HepG2 (cell line): ENCODE results near the gene EFNA2. TPM values are rescaled to one million over a fixed set of nuclear protein-coding genes. Genes with fewer than 3 reads are reported as not detected.
A peak's percentile ranks its signal among the peaks of the same experiment; 100 is the strongest.

Experiments used
- HIVEP1 ChIP-seq: sonication (generic); formaldehyde crosslinking; IDR thresholded peaks from 2 replicates; pipeline ENCODE4 v1.4.0; 2020; ENCODE audit warnings: mild to moderate bottlenecking, missing genetic modification reagents
- NAIF1 ChIP-seq: sonication (generic); formaldehyde crosslinking; IDR thresholded peaks from 2 replicates; pipeline ENCODE4 v1.5.0; 2020; ENCODE audit warnings: mild to moderate bottlenecking, missing genetic modification reagents, borderline replicate concordance
- NFKB2 ChIP-seq: sonication (generic); formaldehyde crosslinking; IDR thresholded peaks from 2 replicates; pipeline ENCODE4 v1.4.0; 2020; ENCODE audit warnings: missing genetic modification reagents, borderline replicate concordance
- PRPF4 ChIP-seq: fragments of 200-400 bp; formaldehyde crosslinking; IDR thresholded peaks from 2 replicates; pipeline ENCODE4 v1.6.1; 2016; ENCODE audit warnings: low read length, low read depth; ENCODE audit not compliant: poor library complexity, severe bottlenecking
- RBFOX2 ChIP-seq: fragments of 200-400 bp; formaldehyde crosslinking; IDR thresholded peaks from 2 replicates; pipeline ENCODE4 v1.6.1; 2017; ENCODE audit warnings: low read depth, mild to moderate bottlenecking, low read length
- TP53 ChIP-seq: sonication (generic); formaldehyde crosslinking; conservative IDR thresholded peaks from 2 replicates; pipeline ENCODE4 v1.4.0; 2020; ENCODE audit warnings: missing genetic modification reagents
- ZNF180 ChIP-seq: sonication (generic); formaldehyde crosslinking; IDR thresholded peaks from 2 replicates; pipeline ENCODE4 v1.4.0; 2020; ENCODE audit warnings: low read depth, missing genetic modification reagents, borderline replicate concordance
- ZNF232 ChIP-seq: sonication (generic); formaldehyde crosslinking; IDR thresholded peaks from 2 replicates; pipeline ENCODE4 v1.4.0; 2020; ENCODE audit warnings: missing genetic modification reagents, borderline replicate concordance
- ZNF572 ChIP-seq: sonication (generic); formaldehyde crosslinking; IDR thresholded peaks from 2 replicates; pipeline ENCODE4 v1.5.1; 2020; ENCODE audit warnings: mild to moderate bottlenecking, missing genetic modification reagents
- ZNF839 ChIP-seq: sonication (generic); formaldehyde crosslinking; IDR thresholded peaks from 2 replicates; pipeline ENCODE4 v1.4.0; 2020; ENCODE audit warnings: missing genetic modification reagents, mild to moderate bottlenecking, borderline replicate concordance
- ZSCAN12 ChIP-seq: sonication (generic); formaldehyde crosslinking; IDR thresholded peaks from 2 replicates; pipeline ENCODE4 v1.9.0; 2021; ENCODE audit warnings: mild to moderate bottlenecking, missing genetic modification reagents
- polyA plus RNA-seq, 8 experiments: library from polyadenylated mRNA; depleted of rRNA in 3 of 8; stranded (reverse) in 7 of 8; unstranded in 1 of 8; fragments of >200 nt; fragmentation: Illumina TruSeq in 4 of 8; extraction: Trizol in 4 of 8; gene quantifications; 2 replicates each; pipeline versions ENCODE4 v1.2.1 to v1.2.3, GENCODE V29; 2011 to 2016; ENCODE audit warnings: low read depth in 4 of 8, missing spikeins in 1 of 8, mixed read lengths in 1 of 8; ENCODE audit not compliant: insufficient read depth in 1 of 8
- total RNA-seq, 5 experiments: library from RNA; depleted of rRNA; stranded (reverse); fragments of >200 nt; fragmentation: Illumina TruSeq; extraction: Trizol; gene quantifications; 2 replicates each; pipeline ENCODE4 v1.2.3, GENCODE V29; 2016; ENCODE audit warnings: low read depth in 1 of 5
- TF ChIP-seq, protein P1 (sequence below): sonication (generic); formaldehyde crosslinking; IDR thresholded peaks from 2 replicates; pipeline ENCODE4 v1.4.0; 2020; ENCODE audit warnings: missing genetic modification reagents, borderline replicate concordance
- TF ChIP-seq, protein P2 (sequence below): IDR thresholded peaks from 2 replicates; pipeline ENCODE4 v1.6.1; 2018; ENCODE audit warnings: missing genetic modification reagents
- TF ChIP-seq, protein P3 (sequence below): sonication (generic); formaldehyde crosslinking; IDR thresholded peaks from 2 replicates; pipeline ENCODE4 v1.4.0; 2020; ENCODE audit warnings: mild to moderate bottlenecking, missing genetic modification reagents
- TF ChIP-seq, protein P4 (sequence below): sonication (generic); formaldehyde crosslinking; IDR thresholded peaks from 2 replicates; pipeline ENCODE4 v1.5.1; 2020; ENCODE audit warnings: missing genetic modification reagents, mild to moderate bottlenecking, borderline replicate concordance
- TF ChIP-seq, protein P5 (sequence below): sonication (generic); formaldehyde crosslinking; IDR thresholded peaks from 2 replicates; pipeline ENCODE4 v1.8.0; 2022; ENCODE audit warnings: mild to moderate bottlenecking, missing genetic modification reagents
- TF ChIP-seq, protein P6 (sequence below): IDR thresholded peaks from 2 replicates; pipeline ENCODE4 v1.6.1; 2012; ENCODE audit warnings: low read length, improper control_type of control experiment

The EFNA2 gene
- total and polyA plus RNA-seq, 2 of the 13 experiments (the other 11 are each of a cell fraction or from before 2014, with no cell fraction given), result 6.0 to 9.9 TPM

DNA sequence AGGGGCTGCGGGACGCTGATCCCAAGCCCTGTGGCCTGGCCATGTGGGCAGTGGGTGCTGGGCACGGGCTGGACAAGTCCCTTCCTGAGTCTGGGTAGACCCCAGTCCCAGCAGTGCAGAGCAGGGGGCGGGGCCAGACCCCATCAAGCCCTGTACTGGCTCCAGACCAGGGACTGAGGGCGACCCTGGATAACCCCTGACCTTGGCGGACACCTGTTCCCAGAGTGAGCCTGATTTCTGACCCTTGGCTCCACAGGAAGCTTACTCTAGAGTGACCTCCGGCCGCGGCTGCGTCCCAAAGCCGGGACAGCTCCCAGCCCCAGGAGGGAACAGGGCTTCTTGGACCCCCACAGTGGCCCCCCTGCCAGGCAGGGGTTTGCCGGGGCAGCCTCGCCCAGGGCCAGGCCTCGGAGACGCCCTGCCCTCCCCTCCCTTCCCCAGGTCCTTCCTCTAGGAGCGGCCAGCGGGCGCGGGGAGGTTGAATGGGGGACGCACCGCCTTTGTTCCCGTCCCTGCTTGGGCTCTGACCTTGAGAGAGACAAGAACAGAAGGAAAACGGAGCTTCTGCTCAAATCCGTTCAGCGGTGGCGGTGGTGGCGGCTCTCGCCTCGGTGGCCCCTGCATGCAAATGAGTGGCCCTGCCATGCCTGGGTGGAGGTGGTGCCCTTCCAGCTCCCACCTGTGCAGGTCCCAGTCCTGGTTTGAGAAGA is 2.3 kb upstream of the EFNA2 start (continued):
- TF ChIP-seq, protein P1, sequence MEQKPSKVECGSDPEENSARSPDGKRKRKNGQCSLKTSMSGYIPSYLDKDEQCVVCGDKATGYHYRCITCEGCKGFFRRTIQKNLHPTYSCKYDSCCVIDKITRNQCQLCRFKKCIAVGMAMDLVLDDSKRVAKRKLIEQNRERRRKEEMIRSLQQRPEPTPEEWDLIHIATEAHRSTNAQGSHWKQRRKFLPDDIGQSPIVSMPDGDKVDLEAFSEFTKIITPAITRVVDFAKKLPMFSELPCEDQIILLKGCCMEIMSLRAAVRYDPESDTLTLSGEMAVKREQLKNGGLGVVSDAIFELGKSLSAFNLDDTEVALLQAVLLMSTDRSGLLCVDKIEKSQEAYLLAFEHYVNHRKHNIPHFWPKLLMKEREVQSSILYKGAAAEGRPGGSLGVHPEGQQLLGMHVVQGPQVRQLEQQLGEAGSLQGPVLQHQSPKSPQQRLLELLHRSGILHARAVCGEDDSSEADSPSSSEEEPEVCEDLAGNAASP (CRISPR knock-in tag), result peak; percentile 99
- TF ChIP-seq ZNF572 (CRISPR knock-in tag) (no peak), TP53 (CRISPR knock-in tag) (no peak), ZNF232 (CRISPR knock-in tag) (no peak), ZSCAN12 (peak; percentile 30; the same call in 1 of the 2 replicates), RBFOX2 (no peak), PRPF4 (no peak), ZNF180 (CRISPR knock-in tag) (no peak), ZNF839 (CRISPR knock-in tag) (no peak), NFKB2 (CRISPR knock-in tag) (peak; percentile 43; the same call in 1 of the 2 replicates), NAIF1 (no peak), HIVEP1 (CRISPR knock-in tag) (no peak)
- TF ChIP-seq, protein P2, sequence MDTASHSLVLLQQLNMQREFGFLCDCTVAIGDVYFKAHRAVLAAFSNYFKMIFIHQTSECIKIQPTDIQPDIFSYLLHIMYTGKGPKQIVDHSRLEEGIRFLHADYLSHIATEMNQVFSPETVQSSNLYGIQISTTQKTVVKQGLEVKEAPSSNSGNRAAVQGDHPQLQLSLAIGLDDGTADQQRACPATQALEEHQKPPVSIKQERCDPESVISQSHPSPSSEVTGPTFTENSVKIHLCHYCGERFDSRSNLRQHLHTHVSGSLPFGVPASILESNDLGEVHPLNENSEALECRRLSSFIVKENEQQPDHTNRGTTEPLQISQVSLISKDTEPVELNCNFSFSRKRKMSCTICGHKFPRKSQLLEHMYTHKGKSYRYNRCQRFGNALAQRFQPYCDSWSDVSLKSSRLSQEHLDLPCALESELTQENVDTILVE (CRISPR knock-in tag), result no peak
- TF ChIP-seq, protein P3, sequence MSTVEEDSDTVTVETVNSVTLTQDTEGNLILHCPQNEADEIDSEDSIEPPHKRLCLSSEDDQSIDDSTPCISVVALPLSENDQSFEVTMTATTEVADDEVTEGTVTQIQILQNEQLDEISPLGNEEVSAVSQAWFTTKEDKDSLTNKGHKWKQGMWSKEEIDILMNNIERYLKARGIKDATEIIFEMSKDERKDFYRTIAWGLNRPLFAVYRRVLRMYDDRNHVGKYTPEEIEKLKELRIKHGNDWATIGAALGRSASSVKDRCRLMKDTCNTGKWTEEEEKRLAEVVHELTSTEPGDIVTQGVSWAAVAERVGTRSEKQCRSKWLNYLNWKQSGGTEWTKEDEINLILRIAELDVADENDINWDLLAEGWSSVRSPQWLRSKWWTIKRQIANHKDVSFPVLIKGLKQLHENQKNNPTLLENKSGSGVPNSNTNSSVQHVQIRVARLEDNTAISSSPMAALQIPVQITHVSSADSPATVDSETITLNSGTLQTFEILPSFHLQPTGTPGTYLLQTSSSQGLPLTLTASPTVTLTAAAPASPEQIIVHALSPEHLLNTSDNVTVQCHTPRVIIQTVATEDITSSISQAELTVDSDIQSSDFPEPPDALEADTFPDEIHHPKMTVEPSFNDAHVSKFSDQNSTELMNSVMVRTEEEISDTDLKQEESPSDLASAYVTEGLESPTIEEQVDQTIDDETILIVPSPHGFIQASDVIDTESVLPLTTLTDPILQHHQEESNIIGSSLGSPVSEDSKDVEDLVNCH (CRISPR knock-in tag), result no peak
- TF ChIP-seq, protein P4, sequence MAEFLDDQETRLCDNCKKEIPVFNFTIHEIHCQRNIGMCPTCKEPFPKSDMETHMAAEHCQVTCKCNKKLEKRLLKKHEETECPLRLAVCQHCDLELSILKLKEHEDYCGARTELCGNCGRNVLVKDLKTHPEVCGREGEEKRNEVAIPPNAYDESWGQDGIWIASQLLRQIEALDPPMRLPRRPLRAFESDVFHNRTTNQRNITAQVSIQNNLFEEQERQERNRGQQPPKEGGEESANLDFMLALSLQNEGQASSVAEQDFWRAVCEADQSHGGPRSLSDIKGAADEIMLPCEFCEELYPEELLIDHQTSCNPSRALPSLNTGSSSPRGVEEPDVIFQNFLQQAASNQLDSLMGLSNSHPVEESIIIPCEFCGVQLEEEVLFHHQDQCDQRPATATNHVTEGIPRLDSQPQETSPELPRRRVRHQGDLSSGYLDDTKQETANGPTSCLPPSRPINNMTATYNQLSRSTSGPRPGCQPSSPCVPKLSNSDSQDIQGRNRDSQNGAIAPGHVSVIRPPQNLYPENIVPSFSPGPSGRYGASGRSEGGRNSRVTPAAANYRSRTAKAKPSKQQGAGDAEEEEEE (CRISPR knock-in tag), result no peak
- TF ChIP-seq, protein P5, sequence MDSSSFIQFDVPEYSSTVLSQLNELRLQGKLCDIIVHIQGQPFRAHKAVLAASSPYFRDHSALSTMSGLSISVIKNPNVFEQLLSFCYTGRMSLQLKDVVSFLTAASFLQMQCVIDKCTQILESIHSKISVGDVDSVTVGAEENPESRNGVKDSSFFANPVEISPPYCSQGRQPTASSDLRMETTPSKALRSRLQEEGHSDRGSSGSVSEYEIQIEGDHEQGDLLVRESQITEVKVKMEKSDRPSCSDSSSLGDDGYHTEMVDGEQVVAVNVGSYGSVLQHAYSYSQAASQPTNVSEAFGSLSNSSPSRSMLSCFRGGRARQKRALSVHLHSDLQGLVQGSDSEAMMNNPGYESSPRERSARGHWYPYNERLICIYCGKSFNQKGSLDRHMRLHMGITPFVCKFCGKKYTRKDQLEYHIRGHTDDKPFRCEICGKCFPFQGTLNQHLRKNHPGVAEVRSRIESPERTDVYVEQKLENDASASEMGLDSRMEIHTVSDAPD, result no peak
- TF ChIP-seq, protein P6, sequence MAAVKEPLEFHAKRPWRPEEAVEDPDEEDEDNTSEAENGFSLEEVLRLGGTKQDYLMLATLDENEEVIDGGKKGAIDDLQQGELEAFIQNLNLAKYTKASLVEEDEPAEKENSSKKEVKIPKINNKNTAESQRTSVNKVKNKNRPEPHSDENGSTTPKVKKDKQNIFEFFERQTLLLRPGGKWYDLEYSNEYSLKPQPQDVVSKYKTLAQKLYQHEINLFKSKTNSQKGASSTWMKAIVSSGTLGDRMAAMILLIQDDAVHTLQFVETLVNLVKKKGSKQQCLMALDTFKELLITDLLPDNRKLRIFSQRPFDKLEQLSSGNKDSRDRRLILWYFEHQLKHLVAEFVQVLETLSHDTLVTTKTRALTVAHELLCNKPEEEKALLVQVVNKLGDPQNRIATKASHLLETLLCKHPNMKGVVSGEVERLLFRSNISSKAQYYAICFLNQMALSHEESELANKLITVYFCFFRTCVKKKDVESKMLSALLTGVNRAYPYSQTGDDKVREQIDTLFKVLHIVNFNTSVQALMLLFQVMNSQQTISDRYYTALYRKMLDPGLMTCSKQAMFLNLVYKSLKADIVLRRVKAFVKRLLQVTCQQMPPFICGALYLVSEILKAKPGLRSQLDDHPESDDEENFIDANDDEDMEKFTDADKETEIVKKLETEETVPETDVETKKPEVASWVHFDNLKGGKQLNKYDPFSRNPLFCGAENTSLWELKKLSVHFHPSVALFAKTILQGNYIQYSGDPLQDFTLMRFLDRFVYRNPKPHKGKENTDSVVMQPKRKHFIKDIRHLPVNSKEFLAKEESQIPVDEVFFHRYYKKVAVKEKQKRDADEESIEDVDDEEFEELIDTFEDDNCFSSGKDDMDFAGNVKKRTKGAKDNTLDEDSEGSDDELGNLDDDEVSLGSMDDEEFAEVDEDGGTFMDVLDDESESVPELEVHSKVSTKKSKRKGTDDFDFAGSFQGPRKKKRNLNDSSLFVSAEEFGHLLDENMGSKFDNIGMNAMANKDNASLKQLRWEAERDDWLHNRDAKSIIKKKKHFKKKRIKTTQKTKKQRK, result no peak
